NOMO-1 treated with dmso at 0.1 percent for 144 hours (cell line): Measurements from ENCODE around the gene STXBP2.
A peak's percentile ranks its signal among the peaks of the same experiment; 100 is the strongest.

Experiments
- DNase-seq: peaks from one replicate; lab custom pipeline; 2025; ENCODE audit not compliant: unreplicated experiment; lab: John Stamatoyannopoulos, UW

STXBP2 gene

DNA sequence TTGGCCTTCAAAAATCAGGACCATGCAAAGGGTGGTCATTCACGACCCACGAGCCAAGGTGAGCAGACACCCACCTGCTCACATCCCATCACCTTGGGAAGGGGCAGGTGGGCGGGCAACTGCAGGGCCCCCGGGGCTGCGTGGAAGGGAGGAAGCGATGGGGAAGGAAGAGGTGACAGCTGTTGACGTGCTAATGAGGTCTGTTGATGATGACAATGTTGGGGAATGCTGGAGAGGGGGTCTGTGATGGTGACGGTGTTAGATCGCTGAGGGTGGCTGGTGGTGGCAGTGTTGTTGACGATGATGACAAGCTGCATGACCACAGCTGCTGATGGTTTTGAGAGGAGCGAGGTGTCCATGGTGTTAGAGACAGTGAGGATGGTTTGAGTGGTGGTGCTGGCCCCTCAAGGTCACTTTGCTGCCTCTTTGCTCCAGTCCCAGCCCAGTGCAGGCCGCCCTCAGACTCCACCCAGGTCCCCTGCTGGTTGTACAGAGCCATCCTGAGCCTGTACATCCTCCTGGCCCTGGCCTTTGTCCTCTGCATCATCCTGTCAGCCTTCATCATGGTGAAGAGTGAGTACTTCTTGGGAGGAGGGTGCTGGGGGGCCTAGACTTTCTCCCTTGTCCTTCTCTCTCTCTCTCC lies 40.9 kb downstream of the STXBP2 start:
- DNase-seq, result no peak

- no peak for DNase-seq
Measured at GRCh38 chr19:7678971-7679751, 42.3 kb downstream of the STXBP2 start.

DNA sequence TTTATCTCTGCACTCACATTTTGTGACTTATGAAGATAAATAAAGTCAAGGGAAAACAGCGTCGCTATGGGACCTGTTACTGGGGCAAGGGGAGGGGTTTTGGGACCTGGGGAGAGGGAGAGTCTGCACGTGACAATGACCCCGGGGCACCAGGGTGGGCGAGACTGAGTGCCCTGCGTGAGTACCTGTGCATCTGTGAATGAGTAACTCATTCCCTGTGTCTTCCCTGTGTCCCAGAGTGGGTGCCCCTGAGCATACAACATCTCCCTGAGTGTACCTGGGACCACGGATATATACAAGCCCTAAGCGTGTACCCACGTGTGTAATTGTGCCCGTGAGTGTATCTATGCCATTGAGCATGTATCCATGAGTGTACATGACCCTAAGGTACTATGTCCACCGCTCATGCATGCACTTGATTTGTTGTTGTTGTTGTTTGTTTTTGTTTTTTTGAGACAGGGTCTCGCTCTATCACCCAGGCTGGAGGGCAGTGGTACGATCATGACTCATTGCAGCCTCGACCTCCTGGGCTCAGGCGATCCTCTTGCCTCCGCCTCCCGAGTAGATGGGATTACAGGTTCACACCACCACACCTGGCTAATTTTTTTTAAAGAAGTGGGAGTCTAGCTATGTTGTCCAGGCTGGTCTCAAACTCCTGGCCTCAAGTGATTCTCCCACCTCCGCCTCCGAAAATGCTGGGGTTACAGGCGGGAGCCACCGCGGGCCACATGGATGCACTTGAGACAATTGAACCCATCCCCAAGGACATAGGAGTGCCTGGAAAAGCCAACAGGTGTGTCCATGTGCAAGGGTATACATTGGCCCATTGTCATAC lies 43.1 kb downstream of the STXBP2 start:
- no peak for DNase-seq

DNA sequence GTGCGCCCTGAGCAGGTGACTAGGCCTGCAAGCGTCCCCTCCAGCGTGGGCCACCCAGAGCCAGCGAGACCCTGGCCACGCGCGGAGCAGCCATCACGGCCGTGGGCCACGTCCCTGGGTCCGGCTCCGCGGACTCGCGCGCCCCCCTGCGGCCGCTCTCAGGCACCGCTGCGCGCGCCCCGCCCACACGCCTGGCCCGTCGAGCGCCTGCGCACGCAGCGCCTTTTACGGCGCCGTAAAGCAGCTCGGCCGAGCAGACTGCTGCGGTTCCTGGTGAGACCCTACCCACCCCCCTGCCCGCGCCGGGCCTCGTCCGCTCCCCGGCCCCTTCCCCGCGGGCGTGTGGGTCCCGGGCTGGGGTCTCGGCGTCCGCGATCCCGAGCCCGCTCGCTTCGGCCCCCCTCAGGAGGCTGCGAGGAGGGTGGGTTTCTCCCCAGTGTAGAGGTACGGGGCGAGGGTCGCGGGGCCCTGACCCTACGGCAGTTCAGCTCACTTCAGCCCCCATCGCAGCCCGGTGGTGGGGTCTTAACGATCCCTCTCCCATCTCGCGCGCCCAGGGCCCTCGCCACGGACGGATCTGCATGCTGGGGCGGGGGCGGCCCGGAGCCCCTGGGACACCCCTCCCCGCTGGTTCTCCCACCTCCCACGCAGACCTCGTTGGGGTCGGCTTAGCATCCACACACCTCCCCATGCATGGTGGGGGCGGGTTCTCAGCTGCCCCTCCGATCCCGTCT lies 43.9 kb downstream of the STXBP2 start, which contains the start of gene TRAPPC5:
Gene TRAPPC5 (plus strand): TSS at position 228 of the 734 bp plus-strand sequence. CDS start 1,421 bp downstream, outside the sequence.
- peak; percentile 81 for DNase-seq

DNA sequence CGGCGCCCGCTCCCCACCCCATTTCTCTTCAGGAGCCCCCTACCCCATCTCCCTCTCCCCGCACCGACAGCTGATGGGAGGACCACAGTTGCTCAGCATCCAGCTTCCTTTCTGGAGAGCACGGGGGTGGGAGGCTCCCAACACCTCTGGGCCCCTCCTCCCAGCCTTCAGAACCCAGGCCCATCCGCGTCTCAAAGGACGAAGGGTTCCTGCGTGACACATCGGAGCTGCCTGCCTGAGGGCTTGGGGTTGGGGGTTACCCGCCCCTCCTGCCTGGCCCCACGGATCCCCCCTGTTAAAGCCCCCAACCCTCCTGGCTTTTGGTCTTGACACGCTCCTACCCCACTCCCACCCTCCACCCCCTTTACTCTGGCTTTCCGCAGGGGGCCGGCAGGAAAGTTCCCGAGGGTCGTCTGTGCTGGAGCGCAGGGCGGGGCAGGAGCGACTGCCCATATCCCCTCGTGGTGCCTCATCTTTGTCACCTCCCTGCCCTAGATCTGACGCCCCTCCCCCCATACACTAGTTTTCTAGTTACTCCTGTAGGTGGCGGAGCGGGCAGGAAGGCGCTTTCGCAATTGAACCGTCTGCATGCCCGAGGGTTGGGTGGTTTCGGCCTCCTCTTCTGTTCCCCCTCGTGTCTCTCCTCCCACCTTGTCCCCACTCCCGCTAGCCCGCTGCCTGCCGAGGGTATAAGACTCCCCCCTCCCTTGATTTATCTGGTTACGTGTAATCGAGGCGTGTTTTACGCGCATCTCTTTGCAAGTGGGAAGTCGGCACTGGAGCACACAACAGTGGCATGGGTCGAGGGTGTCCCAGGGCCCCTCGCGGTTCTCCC lies 44.6 kb downstream of the STXBP2 start:
- DNase-seq, result peak; percentile 94

- no peak for DNase-seq
Measured at GRCh38 chr19:7682175-7682855, 45.4 kb downstream of the STXBP2 start.

DNA sequence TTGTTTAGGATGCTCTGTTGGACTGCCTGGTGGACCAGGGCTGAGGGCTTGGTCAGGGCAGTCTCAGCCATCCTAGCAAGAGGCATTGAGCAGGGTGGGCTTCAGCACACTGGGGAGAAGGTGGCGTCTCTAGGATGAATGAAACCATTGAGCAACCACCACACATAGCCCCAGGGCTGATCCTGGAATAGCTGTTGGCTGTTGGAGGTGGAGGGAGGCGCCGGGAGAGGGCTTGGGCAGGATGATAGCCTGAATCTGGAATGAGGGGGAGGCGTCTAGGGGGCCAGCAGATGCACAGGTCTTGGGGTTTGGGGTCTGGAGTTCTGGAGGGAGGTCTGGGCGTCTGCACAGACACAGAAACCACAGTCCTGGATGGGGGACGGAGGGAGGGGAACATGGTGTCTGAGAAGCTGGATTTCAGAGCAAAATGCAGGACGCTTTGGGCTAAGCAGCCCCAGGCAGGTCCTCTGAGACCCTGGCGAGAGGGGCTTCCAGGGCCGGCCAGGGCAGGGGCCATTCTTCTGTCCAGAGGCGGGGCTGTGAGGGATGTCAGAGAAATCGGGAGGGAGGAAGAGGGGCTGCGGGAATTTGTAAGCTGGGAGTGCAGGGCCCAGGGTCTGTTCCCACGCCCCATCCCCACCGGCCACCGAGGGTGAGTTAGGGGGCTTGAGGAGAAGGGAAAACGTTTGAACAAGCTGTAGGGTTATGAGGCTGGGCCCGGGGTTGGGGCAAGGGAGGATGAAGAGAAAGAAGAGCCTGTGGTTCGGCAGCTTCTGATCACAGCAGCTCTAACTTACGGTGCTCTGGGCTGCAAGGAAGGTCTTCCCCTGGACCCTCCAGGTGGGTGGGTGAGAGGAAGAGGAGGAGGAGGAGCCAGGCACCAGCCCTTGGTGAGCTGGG lies 48.9 kb downstream of the STXBP2 start:
- DNase-seq, result no peak

- DNase-seq, result no peak
Measured at GRCh38 chr19:7687177-7687576, 50.3 kb downstream of the STXBP2 start.

GRCh38 chr19:7689165-7689564 lies 52.3 kb downstream of the STXBP2 start:
- no peak for DNase-seq

- no peak for DNase-seq
Measured at GRCh38 chr19:7690779-7691258, 53.9 kb downstream of the STXBP2 start.

DNA sequence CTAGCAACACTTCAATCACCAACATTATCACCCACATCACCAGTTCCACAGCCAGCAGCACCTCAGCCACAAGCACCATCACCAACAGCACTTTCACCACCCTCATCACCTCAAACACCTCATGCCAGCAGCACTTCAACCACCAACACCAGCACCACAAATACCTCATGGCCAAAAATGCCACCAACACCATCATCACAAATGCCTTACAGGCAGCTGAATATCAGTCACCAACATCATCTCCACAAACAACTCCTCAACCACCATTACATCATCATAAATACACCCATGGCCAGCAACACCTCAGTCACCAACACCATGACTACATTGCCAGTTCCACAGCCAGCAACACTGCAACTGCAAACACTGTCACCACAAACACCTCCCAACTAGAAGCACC lies 54.6 kb downstream of the STXBP2 start:
- no peak for DNase-seq

DNA sequence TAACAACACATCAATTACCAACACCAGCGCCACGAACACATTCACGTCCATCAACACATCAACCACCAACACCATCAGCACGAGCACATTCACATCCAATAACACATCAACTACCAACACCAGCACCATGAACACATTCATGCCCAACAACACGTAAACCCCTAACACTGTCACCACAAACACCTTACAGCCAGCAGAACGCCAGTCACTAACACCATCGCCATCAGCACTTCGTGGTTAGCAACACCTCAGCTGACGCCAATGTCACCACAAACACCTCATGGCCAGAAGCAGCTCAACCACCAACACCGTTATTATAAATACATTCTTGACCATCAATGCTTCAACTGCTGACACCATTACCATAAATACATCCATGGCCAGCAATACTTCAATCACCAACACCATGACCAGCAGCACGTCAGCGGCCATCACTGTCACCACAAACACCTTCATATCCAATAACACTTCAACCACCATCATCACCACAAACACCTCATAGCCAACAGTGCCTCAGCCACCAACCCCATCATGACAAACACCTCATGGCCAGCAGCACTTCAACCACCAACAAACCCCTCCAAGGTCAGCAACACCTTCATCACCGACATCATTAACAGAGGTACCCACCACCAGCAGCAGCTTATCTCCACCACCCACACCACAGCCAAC lies 55.6 kb downstream of the STXBP2 start:
- no peak for DNase-seq

DNA sequence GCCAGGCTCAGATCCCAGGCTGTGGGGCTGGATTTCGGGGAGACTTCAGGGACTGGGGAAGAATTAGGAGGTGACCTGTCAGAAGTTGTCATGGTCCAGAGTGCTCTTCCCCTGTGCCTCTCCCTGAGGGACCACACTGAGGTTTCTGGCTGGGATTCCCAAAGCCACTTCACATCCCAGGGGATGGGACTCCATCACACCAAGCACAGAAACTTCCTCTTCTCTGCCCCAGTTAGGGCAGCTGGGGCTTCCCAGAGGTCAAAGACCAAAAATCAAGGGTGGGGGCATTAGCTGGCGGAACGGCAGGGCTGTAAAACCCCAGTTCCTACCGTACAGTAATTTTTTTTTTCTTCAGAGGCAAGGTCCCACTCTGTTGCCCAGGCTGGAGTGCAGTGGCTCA lies 57.6 kb downstream of the STXBP2 start:
- no peak for DNase-seq
